NB4 (cell line): ENCODE results near the gene MAPK4.

ENCODE experiments used
- DNase-seq: peaks from one replicate; pipeline ENCODE4 v3.0.0; 2010; ENCODE audit warnings: low read depth
- H3K4me3 ChIP-seq: one replicate; pipeline ENCODE4 v1.5.1; 2011; ENCODE audit warnings: mild to moderate bottlenecking, low read depth, low read length, moderate library complexity
- CTCF ChIP-seq: IDR thresholded peaks from one replicate; pipeline ENCODE4 v1.5.1; 2012; ENCODE audit warnings: low read depth, low read length
- MAX ChIP-seq: IDR thresholded peaks from 2 replicates; pipeline ENCODE4 v1.6.1; 2011; ENCODE audit warnings: low read depth, low read length
- MYC ChIP-seq: IDR thresholded peaks from 2 replicates; pipeline ENCODE4 v1.6.1; 2011; ENCODE audit warnings: low read depth, low read length
- POLR2A ChIP-seq: IDR thresholded peaks from 2 replicates; pipeline ENCODE4 v1.6.1; 2011; ENCODE audit warnings: mild to moderate bottlenecking; ENCODE audit not compliant: insufficient read length; ENCODE audit errors: extremely low read depth

MAPK4 gene

GRCh38 chr18:50578030-50578429 lies 18.1 kb downstream of the MAPK4 start:
- DNase-seq: peak; percentile 11
- TF ChIP-seq CTCF (no peak), POLR2A (no peak), MAX (no peak), MYC (no peak)
- H3K4me3 ChIP-seq: no peak overlapping the region

GRCh38 chr18:50578651-50579050 lies 18.8 kb downstream of the MAPK4 start:
- no peak for TF ChIP-seq MYC
- TF ChIP-seq POLR2A: no peak
- no peak for TF ChIP-seq CTCF
- no peak for TF ChIP-seq MAX
- DNase-seq: no peak
- H3K4me3 ChIP-seq: no peak overlapping the region

- no peak overlapping the region for H3K4me3 ChIP-seq
- no peak for DNase-seq
- TF ChIP-seq POLR2A (no peak), MYC (no peak), MAX (no peak), CTCF (no peak)
Observed at GRCh38 chr18:50579061-50579774, 19.3 kb downstream of the MAPK4 start.

GRCh38 chr18:50581517-50581916 lies 21.6 kb downstream of the MAPK4 start:
- no peak for DNase-seq
- TF ChIP-seq MYC (no peak), POLR2A (no peak), MAX (no peak), CTCF (no peak)
- no peak overlapping the region for H3K4me3 ChIP-seq

- TF ChIP-seq POLR2A: no peak
- TF ChIP-seq MAX: no peak
- no peak for TF ChIP-seq CTCF
- TF ChIP-seq MYC: no peak
- H3K4me3 ChIP-seq: no peak overlapping the region
- no peak for DNase-seq
Observed at GRCh38 chr18:50582500-50582899, 22.6 kb downstream of the MAPK4 start.
